CD4-positive, alpha-beta T cell (primary cell): ENCODE results near the gene TRPV5. TPM values are rescaled to one million over a fixed set of nuclear protein-coding genes. Genes with fewer than 3 reads are reported as not detected.

ENCODE experiments used
- ATAC-seq: fragments of 200-7000 bp; cut with Tn5 transposase; one replicate; pipeline ENCODE4 v1.10.0; 2022; ENCODE audit warnings: mild to moderate bottlenecking; ENCODE audit not compliant: poor library complexity
- CTCF ChIA-PET: fragments of 350-600 bp; sonication (Branson Sonifier 250); formaldehyde crosslinking; loops from one replicate; lab custom pipeline; 2021; ENCODE audit warnings: antibody characterized with exemption, inconsistent platforms; lab: Charles Lee
- POLR2A ChIA-PET: fragments of 350-600 bp; sonication (Branson Sonifier 250); formaldehyde crosslinking; loops from one replicate; lab custom pipeline; 2021; ENCODE audit warnings: antibody characterized with exemption, inconsistent platforms; lab: Charles Lee
- DNase-seq, 14 experiments: peaks; one replicate each; pipeline ENCODE4 v3.0.0-alpha.2; 2013 to 2020; ENCODE audit warnings: mixed read lengths in 2 of 14
- H3K27ac ChIP-seq, 2 donors: one replicate each; pipeline versions ENCODE4 v1.5.1 to v1.7.0; 2013; ENCODE audit warnings: low read length in 2 of 2, low read depth in 1 of 2, mild to moderate bottlenecking in 1 of 2
- H3K27me3 ChIP-seq, 2 experiments: 1 replicate in 1 of 2; 2 replicates in 1 of 2; pipeline versions ENCODE4 v1.6.1 to v1.7.0; 2013; ENCODE audit warnings: low read length in 2 of 2, control low read depth in 1 of 2, mild to moderate bottlenecking in 1 of 2, moderate library complexity in 1 of 2; ENCODE audit not compliant: insufficient read depth in 2 of 2, control insufficient read depth in 1 of 2
- H3K36me3 ChIP-seq: one replicate; pipeline ENCODE4 v1.6.1; 2013; ENCODE audit warnings: low read length, control low read depth; ENCODE audit not compliant: insufficient read depth
- H3K4me1 ChIP-seq: one replicate; pipeline ENCODE4 v1.6.1; 2013; ENCODE audit warnings: low read length, control low read depth; ENCODE audit not compliant: insufficient read depth
- H3K4me3 ChIP-seq: one replicate; pipeline ENCODE4 v1.5.1; 2013; ENCODE audit warnings: mild to moderate bottlenecking, low read length, moderate library complexity
- H3K9me3 ChIP-seq, 2 experiments: 1 replicate in 1 of 2; 2 replicates in 1 of 2; pipeline versions ENCODE4 v1.6.1 to v1.7.0; 2013; ENCODE audit warnings: low read length in 2 of 2, mild to moderate bottlenecking in 2 of 2, control low read depth in 1 of 2, moderate library complexity in 1 of 2; ENCODE audit not compliant: control insufficient read depth in 1 of 2, insufficient read depth in 1 of 2
- H3K27ac Mint-ChIP-seq: one replicate; pipeline ENCODE4 v1.8.0; 2020; ENCODE audit warnings: mixed read lengths
- H3K27me3 Mint-ChIP-seq: one replicate; pipeline ENCODE4 v1.8.0; 2021; ENCODE audit warnings: mixed read lengths
- H3K36me3 Mint-ChIP-seq: one replicate; pipeline ENCODE4 v1.8.0; 2021; ENCODE audit warnings: low read depth, mixed read lengths
- H3K4me1 Mint-ChIP-seq: one replicate; pipeline ENCODE4 v1.8.0; 2021; ENCODE audit warnings: low read depth, mixed read lengths
- H3K4me3 Mint-ChIP-seq: one replicate; pipeline ENCODE4 v1.8.0; 2020; ENCODE audit warnings: mild to moderate bottlenecking, mixed read lengths
- H3K9me3 Mint-ChIP-seq: one replicate; pipeline ENCODE4 v1.8.0; 2020; ENCODE audit warnings: mixed read lengths
- intact Hi-C, 2 experiments: fragments of 100-400 bp; cut with DNase I in 1 of 2; cut with micrococcal nuclease in 1 of 2; formaldehyde crosslinking; loops; one replicate each; pipeline versions ENCODE4 v1.15.1 to v1.9.0; 2023 to 2025; cut with DNase I, micrococcal nuclease
- total RNA-seq, 174 experiments: library from RNA in 2 of 174; stranded (reverse) in 2 of 174; gene quantifications; one replicate each; pipeline ENCODE4 v1.2.3 and lab custom pipeline; 2021 to 2026
- TF ChIP-seq, protein P1 (sequence below): fragments of 200-600 bp; IDR thresholded peaks from one replicate; pipeline ENCODE4 v1.8.0; 2022; ENCODE audit warnings: antibody characterized with exemption, mild to moderate bottlenecking

Gene TRPV5
- total RNA-seq, 2 experiments from 2014 or later, result not detected

DNA sequence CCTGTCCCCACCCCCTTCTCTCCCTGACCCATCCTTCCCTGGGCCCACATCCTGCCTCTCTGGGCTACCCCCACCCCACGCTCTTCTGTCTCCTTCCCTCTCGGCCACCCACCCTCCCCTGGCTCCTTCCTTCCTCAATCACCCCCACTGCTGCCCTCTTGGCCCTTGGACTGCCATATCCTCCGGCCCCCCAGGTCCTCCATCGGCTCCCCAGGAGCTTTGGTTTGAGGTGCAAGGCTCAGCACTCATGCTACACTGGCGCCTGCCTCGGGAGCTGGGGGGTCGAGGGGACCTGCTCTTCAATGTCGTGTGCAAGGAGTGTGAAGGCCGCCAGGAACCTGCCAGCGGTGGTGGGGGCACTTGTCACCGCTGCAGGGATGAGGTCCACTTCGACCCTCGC lies 67.8 kb downstream of the TRPV5 start:
- Histone ChIP-seq H3K9me3 (no peaks in the 10 kb centered on the region), H3K27ac (no peak overlapping the region), H3K4me1 (peaks cover 9% of the 10 kb centered on the region), H3K36me3 (peaks cover 25% of the 10 kb centered on the region), H3K27me3 (no peaks in the 10 kb centered on the region), H3K4me3 (no peak overlapping the region)
- intact Hi-C loops, result loop anchor here (2.0 to 10.0 kb wide), 3 partner anchors 13 to 333 kb away; no protein-coding TSS in a partner anchor
- CTCF ChIA-PET, result interaction anchor here (0.9 to 1.4 kb wide), 3 partner anchors 10 to 262 kb away, joined by 3 to 4 read pairs (median 4); no protein-coding TSS in a partner anchor
- no peaks in the 10 kb centered on the region for H3K9me3 Mint-ChIP-seq
- no peak for ATAC-seq
- no peak overlapping the region for H3K4me3 Mint-ChIP-seq
- TF ChIP-seq, protein P1, sequence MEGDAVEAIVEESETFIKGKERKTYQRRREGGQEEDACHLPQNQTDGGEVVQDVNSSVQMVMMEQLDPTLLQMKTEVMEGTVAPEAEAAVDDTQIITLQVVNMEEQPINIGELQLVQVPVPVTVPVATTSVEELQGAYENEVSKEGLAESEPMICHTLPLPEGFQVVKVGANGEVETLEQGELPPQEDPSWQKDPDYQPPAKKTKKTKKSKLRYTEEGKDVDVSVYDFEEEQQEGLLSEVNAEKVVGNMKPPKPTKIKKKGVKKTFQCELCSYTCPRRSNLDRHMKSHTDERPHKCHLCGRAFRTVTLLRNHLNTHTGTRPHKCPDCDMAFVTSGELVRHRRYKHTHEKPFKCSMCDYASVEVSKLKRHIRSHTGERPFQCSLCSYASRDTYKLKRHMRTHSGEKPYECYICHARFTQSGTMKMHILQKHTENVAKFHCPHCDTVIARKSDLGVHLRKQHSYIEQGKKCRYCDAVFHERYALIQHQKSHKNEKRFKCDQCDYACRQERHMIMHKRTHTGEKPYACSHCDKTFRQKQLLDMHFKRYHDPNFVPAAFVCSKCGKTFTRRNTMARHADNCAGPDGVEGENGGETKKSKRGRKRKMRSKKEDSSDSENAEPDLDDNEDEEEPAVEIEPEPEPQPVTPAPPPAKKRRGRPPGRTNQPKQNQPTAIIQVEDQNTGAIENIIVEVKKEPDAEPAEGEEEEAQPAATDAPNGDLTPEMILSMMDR, result no peak
- peaks cover 9% of the 10 kb centered on the region for H3K4me1 Mint-ChIP-seq
- no peak for DNase-seq
- no peak overlapping the region for H3K27ac Mint-ChIP-seq
- H3K36me3 Mint-ChIP-seq, result peaks cover 75% of the 10 kb centered on the region
- no peaks in the 10 kb centered on the region for H3K27me3 Mint-ChIP-seq
- POLR2A ChIA-PET, result interaction anchor here (0.9 to 1.9 kb wide), 4 partner anchors 10 to 58 kb away, joined by 3 to 5 read pairs (median 4); partner anchors contain the start of gene EPHB6

DNA sequence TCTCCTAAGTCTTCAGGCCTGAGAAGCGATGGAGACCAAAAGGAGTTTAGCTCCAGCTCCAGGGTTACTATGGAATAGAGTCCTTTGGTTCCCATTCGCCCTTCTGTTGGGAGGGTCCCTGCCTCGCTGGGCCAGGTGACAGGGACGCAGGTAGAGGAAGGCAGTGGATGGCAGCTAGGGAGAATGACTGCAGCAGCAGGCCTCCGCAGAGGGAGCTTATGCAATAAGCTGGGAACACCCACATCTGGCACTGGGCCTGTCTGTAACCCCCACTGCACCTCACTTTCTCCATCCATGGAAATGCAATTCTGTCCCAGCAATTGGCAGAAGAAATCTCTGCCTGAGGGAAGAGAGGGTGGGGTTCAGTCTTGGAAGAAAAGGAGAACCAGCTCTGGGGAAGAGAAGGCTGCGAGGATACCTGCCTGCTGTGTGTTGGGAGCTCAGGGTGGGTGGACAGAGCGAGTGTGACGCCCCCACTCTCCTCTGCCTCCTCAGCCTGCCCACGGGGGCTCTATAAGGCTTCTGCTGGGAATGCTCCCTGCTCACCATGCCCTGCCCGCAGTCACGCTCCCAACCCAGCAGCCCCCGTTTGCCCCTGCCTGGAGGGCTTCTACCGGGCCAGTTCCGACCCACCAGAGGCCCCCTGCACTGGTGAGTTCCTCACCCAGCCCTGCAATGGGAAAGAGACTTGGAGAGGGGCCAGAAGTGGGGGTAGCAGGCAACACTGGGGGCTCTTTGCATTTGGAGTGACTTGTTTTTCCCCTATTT lies 68.4 kb downstream of the TRPV5 start:
- no peaks in the 10 kb centered on the region for H3K27me3 Mint-ChIP-seq
- Histone ChIP-seq H3K36me3 (peaks cover 24% of the 10 kb centered on the region), H3K4me3 (no peak overlapping the region), H3K4me1 (peaks cover 9% of the 10 kb centered on the region), H3K27me3 (no peaks in the 10 kb centered on the region), H3K27ac (no peak overlapping the region), H3K9me3 (no peaks in the 10 kb centered on the region)
- ATAC-seq, result no peak
- H3K9me3 Mint-ChIP-seq, result no peaks in the 10 kb centered on the region
- no peak for DNase-seq
- intact Hi-C loops, result loop anchor here in 1 of 2 experiments (5.0 to 10.0 kb wide), 2 partner anchors 50 to 333 kb away; no protein-coding TSS in a partner anchor
- H3K4me1 Mint-ChIP-seq, result peaks cover 15% of the 10 kb centered on the region
- ChIA-PET POLR2A (interaction anchor here (0.9 to 1.9 kb wide), 3 partner anchors 9 to 11 kb away, joined by 3 to 5 read pairs (median 4); partner anchors contain the start of gene EPHB6), CTCF (interaction anchor here (1.1 to 1.4 kb wide), 2 partner anchors 9 to 11 kb away, joined by 3 to 4 read pairs; no protein-coding TSS in a partner anchor)
- TF ChIP-seq, protein P1, result no peak
- H3K4me3 Mint-ChIP-seq, result no peak overlapping the region
- H3K36me3 Mint-ChIP-seq, result peaks cover 73% of the 10 kb centered on the region
- H3K27ac Mint-ChIP-seq, result no peak overlapping the region

DNA sequence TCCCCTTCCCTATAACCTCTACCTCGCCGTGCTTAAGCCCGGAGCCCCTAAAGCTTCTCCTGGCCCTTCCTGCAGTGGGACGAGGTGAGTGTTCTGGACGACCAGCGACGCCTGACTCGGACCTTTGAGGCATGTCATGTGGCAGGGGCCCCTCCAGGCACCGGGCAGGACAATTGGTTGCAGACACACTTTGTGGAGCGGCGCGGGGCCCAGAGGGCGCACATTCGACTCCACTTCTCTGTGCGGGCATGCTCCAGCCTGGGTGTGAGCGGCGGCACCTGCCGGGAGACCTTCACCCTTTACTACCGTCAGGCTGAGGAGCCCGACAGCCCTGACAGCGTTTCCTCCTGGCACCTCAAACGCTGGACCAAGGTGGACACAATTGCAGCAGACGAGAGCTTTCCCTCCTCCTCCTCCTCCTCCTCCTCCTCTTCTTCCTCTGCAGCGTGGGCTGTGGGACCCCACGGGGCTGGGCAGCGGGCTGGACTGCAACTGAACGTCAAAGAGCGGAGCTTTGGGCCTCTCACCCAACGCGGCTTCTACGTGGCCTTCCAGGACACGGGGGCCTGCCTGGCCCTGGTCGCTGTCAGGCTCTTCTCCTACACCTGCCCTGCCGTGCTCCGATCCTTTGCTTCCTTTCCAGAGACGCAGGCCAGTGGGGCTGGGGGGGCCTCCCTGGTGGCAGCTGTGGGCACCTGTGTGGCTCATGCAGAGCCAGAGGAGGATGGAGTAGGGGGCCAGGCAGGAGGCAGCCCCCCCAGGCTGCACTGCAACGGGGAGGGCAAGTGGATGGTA lies 69.5 kb downstream of the TRPV5 start:
- no peaks in the 10 kb centered on the region for H3K27me3 Mint-ChIP-seq
- Histone ChIP-seq H3K9me3 (no peaks in the 10 kb centered on the region), H3K4me1 (peaks cover 9% of the 10 kb centered on the region), H3K27me3 (no peaks in the 10 kb centered on the region), H3K27ac (no peak overlapping the region), H3K36me3 (peaks cover 21% of the 10 kb centered on the region), H3K4me3 (no peak overlapping the region)
- POLR2A ChIA-PET, result interaction anchor here (1.2 to 1.9 kb wide), 2 partner anchors 8 to 10 kb away, joined by 4 to 5 read pairs; partner anchors contain the start of gene EPHB6
- H3K4me3 Mint-ChIP-seq, result no peak overlapping the region
- no peak for ATAC-seq
- no peak overlapping the region for H3K27ac Mint-ChIP-seq
- TF ChIP-seq, protein P1, result no peak
- H3K4me1 Mint-ChIP-seq, result peaks cover 22% of the 10 kb centered on the region
- peaks cover 62% of the 10 kb centered on the region for H3K36me3 Mint-ChIP-seq
- H3K9me3 Mint-ChIP-seq, result no peaks in the 10 kb centered on the region
- CTCF ChIA-PET, result no interaction called here
- intact Hi-C loops, result loop anchor here in 1 of 2 experiments (10.0 kb wide), 1 partner anchor 49 kb away; no protein-coding TSS in a partner anchor
- DNase-seq, result no peak
